Ishikawa (cell line): Measurements from ENCODE around the gene DLL1.

Experiments used
- CEBPB ChIP-seq: IDR thresholded peaks from 2 replicates; pipeline ENCODE4 v1.6.1; 2012
- CREB1 ChIP-seq: IDR thresholded peaks from 2 replicates; pipeline ENCODE4 v1.6.1; 2012; ENCODE audit warnings: low read depth
- EGR1 ChIP-seq: IDR thresholded peaks from 2 replicates; pipeline ENCODE4 v1.6.1; 2012
- EP300 ChIP-seq: IDR thresholded peaks from 2 replicates; pipeline ENCODE4 v1.6.1; 2012; ENCODE audit warnings: borderline replicate concordance
- FOXM1 ChIP-seq: IDR thresholded peaks from 2 replicates; pipeline ENCODE4 v1.6.1; 2012; ENCODE audit warnings: low read depth, borderline replicate concordance
- NFIC ChIP-seq: IDR thresholded peaks from 2 replicates; pipeline ENCODE4 v1.6.1; 2012
- RAD21 ChIP-seq: IDR thresholded peaks from 2 replicates; pipeline ENCODE4 v1.6.1; 2012; ENCODE audit warnings: low read depth
- REST ChIP-seq: IDR thresholded peaks from 2 replicates; pipeline ENCODE4 v1.6.1; 2012; ENCODE audit warnings: low read depth, mild to moderate bottlenecking
- TAF1 ChIP-seq: IDR thresholded peaks from 2 replicates; pipeline ENCODE4 v1.6.1; 2012; ENCODE audit warnings: low read depth, mild to moderate bottlenecking
- TCF12 ChIP-seq: IDR thresholded peaks from 2 replicates; pipeline ENCODE4 v1.6.1; 2012; ENCODE audit warnings: low read depth
- TEAD4 ChIP-seq: IDR thresholded peaks from 2 replicates; pipeline ENCODE4 v1.6.1; 2012
- USF1 ChIP-seq: IDR thresholded peaks from 2 replicates; pipeline ENCODE4 v1.6.1; 2012
- YY1 ChIP-seq: IDR thresholded peaks from 2 replicates; pipeline ENCODE4 v1.6.1; 2012; ENCODE audit warnings: low read depth
- TF ChIP-seq, protein P1 (sequence below): IDR thresholded peaks from 2 replicates; pipeline ENCODE4 v1.6.1; 2012

DNA sequence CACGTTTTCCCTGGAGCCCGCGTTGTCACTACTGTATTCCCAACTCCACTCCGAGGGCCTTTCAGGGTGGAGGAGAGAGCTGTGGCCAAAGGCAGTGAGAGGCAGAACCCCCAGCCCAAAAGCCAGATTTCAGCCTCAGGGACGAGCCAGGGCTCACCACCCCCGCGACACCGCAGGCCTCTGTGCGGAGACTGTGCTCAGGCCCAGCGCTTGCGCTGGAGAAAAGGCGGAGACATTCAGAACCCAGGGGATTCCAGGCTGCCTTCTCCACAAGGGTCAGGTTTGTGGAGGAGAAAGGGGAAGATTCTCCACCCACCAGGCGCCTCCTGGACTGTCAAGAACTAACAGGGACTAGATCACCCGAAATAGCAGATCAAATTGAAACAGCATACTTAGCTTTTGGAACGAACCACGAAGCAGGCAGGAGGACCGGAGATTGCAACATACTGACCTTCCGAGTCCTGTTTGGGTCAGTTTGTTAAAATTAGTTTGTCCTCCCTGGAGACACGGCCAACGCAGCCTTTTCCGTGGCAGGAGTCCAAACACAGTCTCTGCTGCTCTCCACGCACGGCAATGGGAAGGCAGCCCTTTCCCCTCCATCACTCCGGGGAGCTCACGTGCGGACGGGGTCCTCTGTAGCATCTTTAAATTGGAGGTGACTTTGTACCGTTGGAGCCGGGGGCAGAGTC, 14.4 kb downstream of the DLL1 start:
- TF ChIP-seq EP300 (no peak), YY1 (no peak), RAD21 (no peak), TEAD4 (no peak), TCF12 (no peak), USF1 (no peak), CEBPB (no peak), FOXM1 (no peak), REST (no peak), TAF1 (no peak), NFIC (no peak), CREB1 (no peak), EGR1 (no peak)
- TF ChIP-seq, protein P1, sequence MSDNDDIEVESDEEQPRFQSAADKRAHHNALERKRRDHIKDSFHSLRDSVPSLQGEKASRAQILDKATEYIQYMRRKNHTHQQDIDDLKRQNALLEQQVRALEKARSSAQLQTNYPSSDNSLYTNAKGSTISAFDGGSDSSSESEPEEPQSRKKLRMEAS, result no peak
